Gastrocnemius medialis (tissue), 4 donors: ENCODE results near the gene RTL1. TPM values are rescaled to one million over a fixed set of nuclear protein-coding genes. Genes with fewer than 3 reads are reported as not detected.

Experiments used
- ATAC-seq, 2 donors: fragments of 150-250 bp; one replicate each; pipeline ENCODE4 v1.9.1; 2016
- DNase-seq, 2 donors: peaks; one replicate each; pipeline ENCODE4 v3.0.0-alpha.2; 2019
- H3K27ac ChIP-seq, 4 donors: fragments of 200-600 bp; sonication (generic); 1 replicate in 1 of 4; 2 replicates in 3 of 4; pipeline ENCODE4 v1.5.1; 2016 to 2018; ENCODE audit warnings: mild to moderate bottlenecking in 2 of 4, moderate library complexity in 1 of 4
- H3K27me3 ChIP-seq, 3 donors: fragments of 200-600 bp; sonication (generic) in 2 of 3; 1 replicate in 1 of 3; 2 replicates in 2 of 3; pipeline versions ENCODE4 v1.5.1 to v1.6.0; 2016 to 2019; ENCODE audit warnings: mild to moderate bottlenecking in 1 of 3, moderate library complexity in 1 of 3
- H3K36me3 ChIP-seq, 2 donors: fragments of 200-600 bp; sonication (generic) in 1 of 2; one replicate each; pipeline ENCODE4 v1.5.1; 2017 to 2018
- H3K4me1 ChIP-seq, 2 donors: fragments of 200-600 bp; sonication (generic) in 1 of 2; one replicate each; pipeline ENCODE4 v1.5.1; 2016 to 2017; ENCODE audit warnings: mild to moderate bottlenecking in 2 of 2
- H3K4me3 ChIP-seq, 4 donors: fragments of 200-600 bp; sonication (generic) in 3 of 4; 1 replicate in 1 of 4; 2 replicates in 3 of 4; pipeline ENCODE4 v1.5.1; 2016 to 2019; ENCODE audit warnings: mild to moderate bottlenecking in 2 of 4
- H3K9me3 ChIP-seq, 3 donors: fragments of 200-600 bp; sonication (generic) in 2 of 3; 1 replicate in 1 of 3; 2 replicates in 2 of 3; pipeline ENCODE4 v1.5.1; 2016 to 2019
- CTCF ChIP-seq, 5 experiments: fragments of 450-650 bp in 3 of 5; fragments of 200-600 bp in 2 of 5; sonication (generic) in 2 of 5; IDR thresholded peaks in 4 of 5; conservative IDR thresholded peaks in 1 of 5; 1 replicate in 4 of 5; 2 replicates in 1 of 5; pipeline ENCODE4 v1.5.1; 2016 to 2019; ENCODE audit warnings: antibody characterized with exemption in 5 of 5, mild to moderate bottlenecking in 3 of 5, moderate library complexity in 3 of 5
- POLR2A ChIP-seq, 2 donors: fragments of 450-650 bp; IDR thresholded peaks; one replicate each; pipeline ENCODE4 v1.6.1; 2017; ENCODE audit warnings: antibody characterized with exemption in 2 of 2, mild to moderate bottlenecking in 2 of 2, moderate library complexity in 2 of 2
- in situ Hi-C, 4 donors: fragments of 200-750 bp; cut with MboI; loops; one replicate each; pipeline versions ENCODE4 v1.15.0 to v1.8.0; 2017; ENCODE audit warnings: low sequenced_read_pairs in 4 of 4
- intact Hi-C: fragments of 100-400 bp; cut with DNase I; formaldehyde crosslinking; loops from one replicate; pipeline ENCODE4 v1.15.1; 2023; ENCODE audit warnings: low total_unique reads
- total RNA-seq, 4 donors: library from RNA; depleted of rRNA; stranded (reverse); fragments of >200 nt; gene quantifications; one replicate each; pipeline versions ENCODE4 v1.1.0 to v1.2.3, GENCODE V29; 2016

RTL1 gene
- total RNA-seq, 4 donors from 2014 or later: not detected

DNA sequence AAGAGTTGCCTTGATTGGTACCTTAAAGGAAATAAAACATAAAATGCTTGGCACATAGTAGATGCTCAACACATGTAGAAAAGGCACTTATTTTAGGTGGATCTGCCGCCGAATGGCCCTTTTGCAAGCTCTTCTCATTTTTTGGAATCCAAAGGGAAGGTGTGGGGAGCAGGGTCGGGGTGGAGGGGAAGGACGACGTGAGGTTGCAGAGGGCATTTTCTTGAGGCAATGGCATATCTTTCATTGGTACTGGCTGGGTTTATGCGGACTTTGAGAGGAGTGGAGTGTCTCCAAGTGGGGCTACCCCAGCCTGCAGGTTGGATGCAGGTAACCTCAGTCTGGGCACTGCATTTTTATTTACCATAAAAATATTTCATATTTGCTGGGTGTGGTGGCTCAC is 8.1 kb downstream of the RTL1 start:
- Histone ChIP-seq H3K4me1 (no peaks in the 10 kb centered on the region), H3K9me3 (no peaks in the 10 kb centered on the region), H3K4me3 (no peak overlapping the region), H3K36me3 (no peaks in the 10 kb centered on the region), H3K27me3 (peaks cover 0 to 4% (median 0%) of the 10 kb centered on the region in 3 donors), H3K27ac (no peak overlapping the region)
- in situ Hi-C loops (no loop called here), intact Hi-C loops (no loop called here)
- DNase-seq: no peak
- TF ChIP-seq CTCF (IDR thresholded peaks at IDR 0.05 in 4 of 5, conservative IDR thresholded peaks at IDR 0.05 in 1 of 5) (no peak), POLR2A (IDR thresholded peaks at IDR 0.05) (no peak)
- no peak for ATAC-seq

DNA sequence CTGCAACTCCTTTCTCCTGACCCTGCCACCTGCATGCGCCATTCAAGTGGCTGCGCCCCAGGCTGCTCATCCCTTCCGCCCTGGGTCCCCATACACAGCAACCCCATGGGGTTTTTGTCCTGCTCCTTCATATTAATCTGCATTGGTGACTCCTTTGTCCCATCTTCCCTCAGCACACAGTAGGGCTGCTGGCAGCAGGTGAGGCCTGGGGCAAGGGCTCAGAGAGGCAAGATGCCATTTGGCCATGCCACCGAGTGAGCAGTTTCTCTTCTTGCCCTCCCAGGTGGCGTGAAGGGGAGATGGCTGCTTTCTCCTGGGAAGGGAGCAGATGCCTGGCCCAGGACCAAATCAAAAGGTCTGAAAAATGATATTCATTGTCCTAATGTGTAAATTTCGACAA is 9.1 kb downstream of the RTL1 start:
- peaks cover 0 to 3% (median 0%) of the 10 kb centered on the region in 3 donors for H3K27me3 ChIP-seq
- H3K4me1 ChIP-seq: no peaks in the 10 kb centered on the region
- H3K9me3 ChIP-seq: no peaks in the 10 kb centered on the region
- in situ Hi-C loops (no loop called here), intact Hi-C loops (no loop called here)
- no peaks in the 10 kb centered on the region for H3K36me3 ChIP-seq
- no peak overlapping the region for H3K4me3 ChIP-seq
- DNase-seq: no peak
- no peak for ATAC-seq
- no peak overlapping the region for H3K27ac ChIP-seq
- TF ChIP-seq POLR2A (IDR thresholded peaks at IDR 0.05): no peak
- TF ChIP-seq CTCF (IDR thresholded peaks at IDR 0.05 in 4 of 5, conservative IDR thresholded peaks at IDR 0.05 in 1 of 5): no peak

DNA sequence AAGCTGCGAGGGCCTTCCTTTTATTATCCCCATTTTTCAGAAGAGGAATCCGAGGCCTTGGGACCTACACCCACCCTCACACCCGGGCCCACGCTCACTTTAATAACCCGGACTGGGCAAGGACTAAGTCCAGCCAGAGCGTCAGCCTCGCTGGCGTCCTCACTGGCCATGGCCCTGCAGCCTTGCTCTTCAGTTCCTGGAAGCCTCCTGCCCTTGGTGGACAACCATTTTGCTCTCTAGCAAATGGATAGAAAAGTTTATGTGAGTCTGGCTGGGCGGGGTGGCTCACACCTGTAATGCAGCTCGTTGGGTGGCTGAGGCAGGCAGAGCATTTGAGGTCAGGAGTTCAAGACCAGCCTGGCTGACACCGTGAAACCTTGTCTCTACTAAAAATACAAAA is 9.8 kb downstream of the RTL1 start:
- no peak for ATAC-seq
- Histone ChIP-seq H3K4me3 (no peak overlapping the region), H3K9me3 (no peaks in the 10 kb centered on the region), H3K36me3 (no peaks in the 10 kb centered on the region), H3K4me1 (no peaks in the 10 kb centered on the region), H3K27me3 (no peaks in the 10 kb centered on the region), H3K27ac (no peak overlapping the region)
- DNase-seq: no peak
- in situ Hi-C loops (no loop called here), intact Hi-C loops (no loop called here)
- TF ChIP-seq CTCF (IDR thresholded peaks at IDR 0.05 in 4 of 5, conservative IDR thresholded peaks at IDR 0.05 in 1 of 5): no peak
- no peak for TF ChIP-seq POLR2A (IDR thresholded peaks at IDR 0.05)

GRCh38 chr14:100893228-100893601 is 10.3 kb downstream of the RTL1 start:
- intact Hi-C loops (no loop called here), in situ Hi-C loops (no loop called here)
- no peaks in the 10 kb centered on the region for H3K4me1 ChIP-seq
- H3K9me3 ChIP-seq: no peaks in the 10 kb centered on the region
- H3K27ac ChIP-seq: no peak overlapping the region
- TF ChIP-seq POLR2A (IDR thresholded peaks at IDR 0.05) (no peak), CTCF (IDR thresholded peaks at IDR 0.05 in 4 of 5, conservative IDR thresholded peaks at IDR 0.05 in 1 of 5) (no peak)
- H3K4me3 ChIP-seq: no peak overlapping the region
- no peaks in the 10 kb centered on the region for H3K36me3 ChIP-seq
- DNase-seq (no peak), ATAC-seq (no peak)
- no peaks in the 10 kb centered on the region for H3K27me3 ChIP-seq

DNA sequence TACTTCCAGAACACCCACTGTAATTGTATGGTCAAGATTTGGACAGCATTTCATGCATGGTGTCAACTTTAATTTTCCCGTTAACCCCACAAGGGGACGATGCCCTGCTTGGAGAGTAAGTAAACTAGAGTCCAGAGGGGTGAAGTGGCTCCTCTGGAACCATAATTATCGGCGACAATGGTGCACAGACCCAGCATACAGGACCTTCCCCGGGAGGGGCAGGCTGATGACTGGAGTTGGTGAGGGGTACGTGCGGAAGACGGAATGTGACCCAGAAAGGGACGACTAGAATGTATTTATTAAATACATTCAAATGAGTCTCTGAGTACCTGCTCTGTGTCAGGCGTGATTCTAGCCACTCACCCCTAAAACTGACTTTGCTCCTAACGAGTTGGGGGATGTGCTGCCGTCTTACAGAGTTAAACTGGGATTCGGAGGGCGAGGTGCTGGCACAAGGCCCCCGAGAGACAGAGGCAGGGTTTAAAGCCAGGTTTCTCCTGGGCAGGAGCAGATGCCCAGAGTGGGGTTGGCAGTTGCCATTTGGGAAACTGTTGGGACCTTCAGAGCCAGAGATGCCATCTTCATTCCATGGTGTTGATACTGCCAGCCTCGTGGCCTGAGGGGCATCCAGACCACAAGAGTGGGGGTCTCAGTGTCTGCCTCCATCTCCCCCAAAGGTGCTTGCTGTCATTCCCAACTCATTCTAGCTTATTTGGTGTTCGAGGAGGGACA is 10.9 kb downstream of the RTL1 start:
- TF ChIP-seq POLR2A (IDR thresholded peaks at IDR 0.05) (no peak), CTCF (IDR thresholded peaks at IDR 0.05 in 4 of 5, conservative IDR thresholded peaks at IDR 0.05 in 1 of 5) (no peak)
- Histone ChIP-seq H3K9me3 (no peaks in the 10 kb centered on the region), H3K36me3 (no peaks in the 10 kb centered on the region), H3K4me3 (no peak overlapping the region), H3K27ac (no peak overlapping the region), H3K4me1 (no peaks in the 10 kb centered on the region), H3K27me3 (no peaks in the 10 kb centered on the region)
- in situ Hi-C loops (no loop called here), intact Hi-C loops (no loop called here)
- ATAC-seq: no peak
- no peak for DNase-seq
